ENCODE results near the gene ATG9B. TPM values are rescaled to one million over a fixed set of nuclear protein-coding genes. Genes with fewer than 3 reads are reported as not detected.
A peak's percentile ranks its signal among the peaks of the same experiment; 100 is the strongest.

Gene ATG9B
- polyA plus RNA-seq, 2 of the 4 experiments (the other 2 are of a cell fraction): 0.06 to 0.23 TPM

DNA sequence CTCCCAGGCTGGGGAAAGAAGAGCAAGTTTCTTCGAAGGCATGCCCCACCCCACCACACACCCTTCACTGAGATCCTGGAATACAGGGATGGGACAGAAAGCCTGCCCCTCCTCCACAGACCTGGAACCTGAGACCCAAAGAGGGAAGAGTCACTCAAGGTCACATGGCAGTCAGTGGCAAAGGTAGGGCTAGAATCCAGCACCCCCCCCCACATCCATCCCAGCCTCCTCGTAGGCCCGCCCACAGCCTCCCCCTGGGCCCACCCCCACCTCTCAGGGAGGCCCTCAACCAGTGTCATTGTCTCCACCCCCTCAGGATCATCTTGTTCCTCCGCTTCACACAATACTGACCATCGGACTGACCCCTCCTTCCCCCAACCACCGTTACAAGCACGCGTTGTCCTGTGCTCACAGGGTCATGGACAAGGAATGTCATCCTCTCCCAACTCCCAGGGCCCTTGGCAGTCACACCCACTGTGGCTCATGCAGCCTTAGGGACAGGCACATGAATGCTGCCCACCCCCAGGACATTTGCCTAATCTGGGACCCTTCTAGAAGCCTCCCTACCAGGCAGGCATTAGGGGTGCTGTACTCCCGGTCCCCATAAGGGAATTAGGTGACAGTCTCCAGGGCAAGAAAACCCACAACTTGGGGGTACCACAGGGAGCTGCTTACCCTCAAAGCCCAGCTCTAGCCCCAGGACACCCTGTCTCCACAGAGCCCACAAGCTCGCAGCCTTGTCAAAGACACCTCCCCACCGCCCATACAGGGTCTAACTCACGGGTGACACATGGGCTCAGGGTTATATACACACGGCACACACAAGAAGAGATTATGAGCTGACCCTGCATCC, 47.5 kb downstream of the ATG9B start:
- ChIA-PET POLR2A (interaction anchor here (0.6 kb wide), 1 partner anchor 86 kb away, joined by 3 read pairs; no protein-coding TSS in a partner anchor), CTCF (interaction anchor here (1.0 to 3.1 kb wide), 6 partner anchors 9 to 135 kb away, joined by 3 to 17 read pairs (median 6); partner anchors contain the start of gene ATG9B)
- 87% methylated on average over 11 of the region's 13 CpGs for WGBS (ENCODE audit: missing lambda C conversion rate)
- H3K9me3 ChIP-seq: no peaks in the 10 kb centered on the region
- no peak overlapping the region for H3K4me3 ChIP-seq
- no peak for FAIRE-seq
- peaks cover 37% of the 10 kb centered on the region for H3K4me1 ChIP-seq
- no peak overlapping the region for H3K27ac ChIP-seq
- TF ChIP-seq HOXB13 (CRISPR knock-in tag; IDR thresholded peaks at IDR 0.05; ENCODE audit: low read depth): no peak
- no peak for TF ChIP-seq FOSB (CRISPR knock-in tag; IDR thresholded peaks at IDR 0.05)
- no peak for TF ChIP-seq NFE2L2 (conservative IDR thresholded peaks at IDR 0.05; ENCODE audit: low read length)
- no peak for TF ChIP-seq EP300 (IDR thresholded peaks at IDR 0.05)
- TF ChIP-seq, protein P1, sequence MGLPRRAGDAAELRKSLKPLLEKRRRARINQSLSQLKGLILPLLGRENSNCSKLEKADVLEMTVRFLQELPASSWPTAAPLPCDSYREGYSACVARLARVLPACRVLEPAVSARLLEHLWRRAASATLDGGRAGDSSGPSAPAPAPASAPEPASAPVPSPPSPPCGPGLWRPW (IDR thresholded peaks at IDR 0.05): no peak
- TF ChIP-seq TFCP2L1 (CRISPR knock-in tag; IDR thresholded peaks at IDR 0.05): no peak
- TF ChIP-seq, protein P2, sequence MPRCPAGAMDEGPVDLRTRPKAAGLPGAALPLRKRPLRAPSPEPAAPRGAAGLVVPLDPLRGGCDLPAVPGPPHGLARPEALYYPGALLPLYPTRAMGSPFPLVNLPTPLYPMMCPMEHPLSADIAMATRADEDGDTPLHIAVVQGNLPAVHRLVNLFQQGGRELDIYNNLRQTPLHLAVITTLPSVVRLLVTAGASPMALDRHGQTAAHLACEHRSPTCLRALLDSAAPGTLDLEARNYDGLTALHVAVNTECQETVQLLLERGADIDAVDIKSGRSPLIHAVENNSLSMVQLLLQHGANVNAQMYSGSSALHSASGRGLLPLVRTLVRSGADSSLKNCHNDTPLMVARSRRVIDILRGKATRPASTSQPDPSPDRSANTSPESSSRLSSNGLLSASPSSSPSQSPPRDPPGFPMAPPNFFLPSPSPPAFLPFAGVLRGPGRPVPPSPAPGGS (IDR thresholded peaks at IDR 0.05): no peak
- no peak for TF ChIP-seq POLR2AphosphoS2 (conservative IDR thresholded peaks at IDR 0.05; ENCODE audit: low read length)
- TF ChIP-seq NPAS2 (CRISPR knock-in tag; IDR thresholded peaks at IDR 0.05; ENCODE audit: borderline replicate concordance): no peak
- no peak for TF ChIP-seq RCOR1 (IDR thresholded peaks at IDR 0.05; ENCODE audit: low read depth, low read length)
- TF ChIP-seq RNF2 (IDR thresholded peaks at IDR 0.05; ENCODE audit: borderline replicate concordance, low read depth): no peak
- no peak for TF ChIP-seq RFX5 (IDR thresholded peaks at IDR 0.05)
- no peak for TF ChIP-seq ZSCAN20 (CRISPR knock-in tag; IDR thresholded peaks at IDR 0.05)
- ATAC-seq: no peak
- peak overlapping the region; percentile 100; the same call in 1 of the 3 replicates for H3K4me2 ChIP-seq
- no peak for DNase-seq (ENCODE audit: low read depth in 1 of 2, low spot score in 1 of 2)

DNA sequence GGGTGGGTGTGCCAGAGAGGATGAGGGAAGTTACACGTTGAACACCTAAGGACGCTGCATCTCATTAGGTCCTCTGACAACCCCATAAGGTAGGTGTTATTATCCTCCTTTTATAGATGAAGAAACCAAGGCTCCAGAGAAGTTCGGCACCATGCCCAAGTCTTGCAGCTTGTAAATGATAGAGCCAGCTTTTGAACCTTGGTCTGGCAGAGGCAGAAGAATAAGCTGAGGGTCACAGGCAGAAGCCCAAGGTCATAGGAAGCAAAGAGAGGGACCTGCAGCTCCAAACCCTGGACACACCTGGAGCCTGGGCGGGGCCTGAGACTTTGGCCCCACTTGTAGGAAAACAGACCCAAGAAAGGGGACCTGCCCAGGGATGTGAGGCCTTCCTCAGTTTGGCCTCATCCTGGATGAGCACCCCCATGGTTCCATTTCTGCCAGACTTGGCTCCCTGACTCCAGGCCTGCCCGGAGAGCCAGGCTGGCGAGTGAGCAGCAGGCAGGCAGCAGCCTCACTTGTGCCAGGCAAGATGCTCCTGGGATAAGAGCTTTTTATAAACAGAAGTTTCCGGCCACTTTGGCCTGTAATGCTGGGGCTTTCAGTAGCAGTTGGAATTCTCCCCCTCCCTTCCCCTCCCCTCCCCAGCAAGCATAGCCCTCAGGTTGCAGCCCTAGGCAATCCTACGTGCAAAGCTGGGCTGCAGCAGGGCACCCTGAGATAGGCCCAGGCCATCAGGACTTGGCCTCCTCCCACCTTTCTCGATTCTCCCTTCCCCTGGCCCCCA, 48.6 kb downstream of the ATG9B start:
- Histone ChIP-seq H3K4me2 (peak overlapping the region; percentile 99), H3K4me1 (peaks cover 37% of the 10 kb centered on the region), H3K9me3 (no peaks in the 10 kb centered on the region), H3K27ac (peak overlapping the region; percentile 74 to 84; a peak in 5 of 6 replicates), H3K4me3 (peak overlapping the region; percentile 83)
- POLR2A ChIA-PET: no interaction called here
- ATAC-seq (no peak), FAIRE-seq (no peak), DNase-seq (ENCODE audit: low read depth in 1 of 2, low spot score in 1 of 2) (no peak)
- CTCF ChIA-PET: interaction anchor here (0.7 to 3.1 kb wide), 9 partner anchors 9 to 136 kb away, joined by 3 to 22 read pairs (median 7); no protein-coding TSS in a partner anchor
- WGBS (ENCODE audit: missing lambda C conversion rate): 78% methylated on average over 9 of the region's 9 CpGs
- TF ChIP-seq EP300 (IDR thresholded peaks at IDR 0.05) (no peak), HOXB13 (CRISPR knock-in tag; IDR thresholded peaks at IDR 0.05; ENCODE audit: low read depth) (no peak), ZFP36 (IDR thresholded peaks at IDR 0.05; ENCODE audit: borderline replicate concordance, partially characterized antibody) (no peak)

DNA sequence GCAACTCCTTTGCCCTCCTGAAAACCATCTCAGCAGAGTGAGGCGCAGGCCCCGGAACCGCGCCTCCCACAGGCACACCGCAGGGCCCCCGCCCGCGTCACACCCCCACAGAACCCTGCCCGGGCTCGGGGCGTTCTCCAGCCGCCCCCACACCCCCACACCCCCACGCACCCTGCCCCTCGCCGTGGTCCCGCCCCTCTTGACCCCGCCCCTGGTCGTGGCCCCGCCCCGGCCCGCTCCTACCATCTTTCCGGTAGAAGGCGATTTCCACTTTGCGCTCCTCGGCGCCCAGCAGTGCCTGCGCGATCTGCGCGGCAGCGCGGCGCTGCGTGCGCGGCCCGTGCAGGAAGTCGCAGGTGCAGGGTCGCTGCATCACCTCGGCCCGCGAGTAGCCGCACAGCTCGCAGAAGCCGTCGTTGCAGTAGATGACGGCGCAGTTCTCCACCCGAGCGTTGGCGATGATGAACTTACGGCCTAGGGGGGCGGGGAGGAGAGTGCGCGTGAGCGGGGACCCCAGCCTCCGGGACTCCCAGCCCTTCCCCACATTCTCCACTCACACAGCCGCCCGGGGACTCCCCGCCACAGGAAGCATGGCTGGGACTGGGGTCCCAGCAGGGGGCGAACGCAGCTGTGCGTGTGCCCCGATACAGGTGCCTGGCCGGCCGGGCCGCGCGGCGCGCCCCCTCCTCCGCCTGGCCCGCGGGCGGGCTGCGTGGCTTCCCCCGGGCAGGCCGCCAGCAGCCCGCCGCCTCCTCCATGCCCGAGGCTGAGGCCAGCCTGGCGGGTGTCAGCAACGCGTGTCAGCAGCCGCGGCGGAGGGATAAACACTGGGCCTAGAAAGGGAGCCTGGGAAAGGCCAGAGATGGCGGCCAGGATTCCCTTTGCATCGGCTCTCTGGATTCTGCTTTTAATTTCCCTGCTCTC, 49.6 kb downstream of the ATG9B start:
- no peak for FAIRE-seq
- Histone ChIP-seq H3K4me2 (peak overlapping the region; percentile 99), H3K9me3 (no peaks in the 10 kb centered on the region), H3K4me1 (peaks cover 34% of the 10 kb centered on the region), H3K27ac (peak overlapping the region; percentile 74 to 84), H3K4me3 (peak overlapping the region; percentile 83)
- ATAC-seq: peak; percentile 54 to 77
- peak; percentile 44 to 71 for DNase-seq (ENCODE audit: low read depth in 1 of 2, low spot score in 1 of 2)
- CTCF ChIA-PET: interaction anchor here (0.6 to 3.1 kb wide), 14 partner anchors 9 to 575 kb away, joined by 3 to 22 read pairs (median 4); no protein-coding TSS in a partner anchor
- POLR2A ChIA-PET: no interaction called here
- 7% methylated on average over 17 of the region's 89 CpGs for WGBS (ENCODE audit: missing lambda C conversion rate)
- TF ChIP-seq EHMT2 (IDR thresholded peaks at IDR 0.05; ENCODE audit: low read depth): no peak
- TF ChIP-seq, protein P3, sequence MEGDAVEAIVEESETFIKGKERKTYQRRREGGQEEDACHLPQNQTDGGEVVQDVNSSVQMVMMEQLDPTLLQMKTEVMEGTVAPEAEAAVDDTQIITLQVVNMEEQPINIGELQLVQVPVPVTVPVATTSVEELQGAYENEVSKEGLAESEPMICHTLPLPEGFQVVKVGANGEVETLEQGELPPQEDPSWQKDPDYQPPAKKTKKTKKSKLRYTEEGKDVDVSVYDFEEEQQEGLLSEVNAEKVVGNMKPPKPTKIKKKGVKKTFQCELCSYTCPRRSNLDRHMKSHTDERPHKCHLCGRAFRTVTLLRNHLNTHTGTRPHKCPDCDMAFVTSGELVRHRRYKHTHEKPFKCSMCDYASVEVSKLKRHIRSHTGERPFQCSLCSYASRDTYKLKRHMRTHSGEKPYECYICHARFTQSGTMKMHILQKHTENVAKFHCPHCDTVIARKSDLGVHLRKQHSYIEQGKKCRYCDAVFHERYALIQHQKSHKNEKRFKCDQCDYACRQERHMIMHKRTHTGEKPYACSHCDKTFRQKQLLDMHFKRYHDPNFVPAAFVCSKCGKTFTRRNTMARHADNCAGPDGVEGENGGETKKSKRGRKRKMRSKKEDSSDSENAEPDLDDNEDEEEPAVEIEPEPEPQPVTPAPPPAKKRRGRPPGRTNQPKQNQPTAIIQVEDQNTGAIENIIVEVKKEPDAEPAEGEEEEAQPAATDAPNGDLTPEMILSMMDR (IDR thresholded peaks at IDR 0.05): peak; percentile 40
- no peak for TF ChIP-seq RFX5 (IDR thresholded peaks at IDR 0.05)
- TF ChIP-seq FOXS1 (CRISPR knock-in tag; IDR thresholded peaks at IDR 0.05): no peak
- no peak for TF ChIP-seq NR3C1 (IDR thresholded peaks at IDR 0.05)
- TF ChIP-seq, protein P4, sequence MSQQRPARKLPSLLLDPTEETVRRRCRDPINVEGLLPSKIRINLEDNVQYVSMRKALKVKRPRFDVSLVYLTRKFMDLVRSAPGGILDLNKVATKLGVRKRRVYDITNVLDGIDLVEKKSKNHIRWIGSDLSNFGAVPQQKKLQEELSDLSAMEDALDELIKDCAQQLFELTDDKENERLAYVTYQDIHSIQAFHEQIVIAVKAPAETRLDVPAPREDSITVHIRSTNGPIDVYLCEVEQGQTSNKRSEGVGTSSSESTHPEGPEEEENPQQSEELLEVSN (IDR thresholded peaks at IDR 0.05; ENCODE audit: borderline replicate concordance, low read depth): 0 out of 2 replicates have a peak, but pooled peaks have one; percentile 35
- TF ChIP-seq, protein P5, sequence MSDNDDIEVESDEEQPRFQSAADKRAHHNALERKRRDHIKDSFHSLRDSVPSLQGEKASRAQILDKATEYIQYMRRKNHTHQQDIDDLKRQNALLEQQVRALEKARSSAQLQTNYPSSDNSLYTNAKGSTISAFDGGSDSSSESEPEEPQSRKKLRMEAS (IDR thresholded peaks at IDR 0.05): peak; percentile 29; the same call in 1 of the 2 replicates
- TF ChIP-seq POLR2A (IDR thresholded peaks at IDR 0.05; ENCODE audit: low read length): peak; percentile 91
- TF ChIP-seq NPAS2 (CRISPR knock-in tag; IDR thresholded peaks at IDR 0.05; ENCODE audit: borderline replicate concordance): no peak
- no peak for TF ChIP-seq RCOR1 (IDR thresholded peaks at IDR 0.05; ENCODE audit: low read depth, low read length)
- TF ChIP-seq, protein P2 (IDR thresholded peaks at IDR 0.05): 0 out of 3 replicates have a peak, but pooled peaks have one; percentile 27
- no peak for TF ChIP-seq MAZ (IDR thresholded peaks at IDR 0.05; ENCODE audit: borderline replicate concordance, low read depth, low read length)

Measured in A549 (cell line).